GM12873 (cell line): ENCODE measurements around the gene CLN6.

Source experiments
- CTCF ChIP-seq: IDR thresholded peaks from 2 replicates; pipeline ENCODE4 v1.5.1; 2012; ENCODE audit warnings: low read depth, mild to moderate bottlenecking, moderate library complexity, low read length, control low read depth; ENCODE audit not compliant: insufficient read depth; ENCODE audit errors: missing control alignments

The CLN6 gene

GRCh38 chr15:68264282-68264681 is 34.8 kb upstream of the CLN6 start:
- TF ChIP-seq CTCF: no peak

- TF ChIP-seq CTCF: no peak
These were observed 33.2 kb upstream of the CLN6 start for GRCh38 chr15:68262514-68263356.

GRCh38 chr15:68261980-68262379 is 32.5 kb upstream of the CLN6 start:
- no peak for TF ChIP-seq CTCF

GRCh38 chr15:68261241-68261640 is 31.7 kb upstream of the CLN6 start:
- no peak for TF ChIP-seq CTCF

- TF ChIP-seq CTCF: no peak
These were observed 30.4 kb upstream of the CLN6 start for GRCh38 chr15:68259883-68260282.

GRCh38 chr15:68258692-68259091 is 29.2 kb upstream of the CLN6 start:
- no peak for TF ChIP-seq CTCF

GRCh38 chr15:68256675-68257450 is 27.3 kb upstream of the CLN6 start:
- no peak for TF ChIP-seq CTCF
